GM18502 (cell line): ENCODE measurements around the gene COL6A1.

Experiments
- ATAC-seq: cut with Tn5 transposase; IDR thresholded peaks from one replicate; pipeline ENCODE4 v1.9.1; 2021; ENCODE audit warnings: mild to moderate bottlenecking; ENCODE audit not compliant: unreplicated experiment, poor library complexity

The COL6A1 gene

DNA sequence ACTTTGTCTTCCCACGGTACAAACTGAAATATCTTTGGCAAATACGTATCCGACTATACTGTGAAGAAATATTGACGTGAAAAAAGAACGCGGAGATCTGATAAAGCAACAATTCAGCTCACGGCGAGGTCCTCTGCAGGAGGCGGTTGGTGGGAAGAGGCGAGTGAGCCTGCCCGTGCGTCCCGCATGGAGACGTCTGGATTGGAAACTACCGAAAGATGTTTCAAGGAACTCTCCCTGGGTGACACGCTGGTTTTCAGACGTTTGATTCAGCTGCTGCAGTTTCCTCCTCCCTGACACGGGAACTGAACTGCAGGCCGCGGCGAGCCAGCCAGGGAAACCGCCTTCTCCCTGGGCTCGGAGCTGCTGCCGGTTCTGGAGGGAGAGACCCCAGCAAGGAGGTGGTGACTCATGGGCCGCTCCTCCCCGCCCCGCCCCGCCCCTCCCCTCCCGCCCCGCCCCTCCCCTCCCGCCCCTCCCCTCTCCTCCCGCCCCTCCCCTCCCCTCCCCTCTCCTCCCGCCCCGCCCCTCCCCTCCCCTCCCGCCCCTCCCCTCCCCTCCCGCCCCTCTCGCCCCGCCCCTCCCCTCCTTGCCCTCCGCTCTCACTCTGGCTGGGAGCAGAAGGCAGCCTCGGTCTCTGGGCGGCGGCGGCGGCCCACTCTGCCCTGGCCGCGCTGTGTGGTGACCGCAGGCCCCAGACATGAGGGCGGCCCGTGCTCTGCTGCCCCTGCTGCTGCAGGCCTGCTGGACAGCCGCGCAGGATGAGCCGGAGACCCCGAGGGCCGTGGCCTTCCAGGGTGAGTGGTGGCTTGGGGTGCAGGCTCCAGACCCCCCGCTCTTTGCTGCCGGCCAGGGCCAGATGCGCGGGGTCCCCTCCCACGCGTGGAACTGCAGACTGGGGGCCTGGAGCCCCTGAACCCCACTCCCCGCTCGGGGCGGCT is at the start of gene COL6A1:
TSS of gene COL6A1 (plus strand) at position 620 of the 941 bp plus-strand sequence. CDS start at position 701, 81 bp downstream.
- ATAC-seq: no peak

GRCh38 chr21:45932922-45933502 is 48.6 kb upstream of the COL6A1 start:
- no peak for ATAC-seq

- no peak for ATAC-seq
Observed at GRCh38 chr21:45934085-45934484, 47.5 kb upstream of the COL6A1 start.

GRCh38 chr21:45934554-45934953 is 47.0 kb upstream of the COL6A1 start:
- ATAC-seq: no peak

- ATAC-seq: no peak
Observed at GRCh38 chr21:45935628-45936027, 45.9 kb upstream of the COL6A1 start.

DNA sequence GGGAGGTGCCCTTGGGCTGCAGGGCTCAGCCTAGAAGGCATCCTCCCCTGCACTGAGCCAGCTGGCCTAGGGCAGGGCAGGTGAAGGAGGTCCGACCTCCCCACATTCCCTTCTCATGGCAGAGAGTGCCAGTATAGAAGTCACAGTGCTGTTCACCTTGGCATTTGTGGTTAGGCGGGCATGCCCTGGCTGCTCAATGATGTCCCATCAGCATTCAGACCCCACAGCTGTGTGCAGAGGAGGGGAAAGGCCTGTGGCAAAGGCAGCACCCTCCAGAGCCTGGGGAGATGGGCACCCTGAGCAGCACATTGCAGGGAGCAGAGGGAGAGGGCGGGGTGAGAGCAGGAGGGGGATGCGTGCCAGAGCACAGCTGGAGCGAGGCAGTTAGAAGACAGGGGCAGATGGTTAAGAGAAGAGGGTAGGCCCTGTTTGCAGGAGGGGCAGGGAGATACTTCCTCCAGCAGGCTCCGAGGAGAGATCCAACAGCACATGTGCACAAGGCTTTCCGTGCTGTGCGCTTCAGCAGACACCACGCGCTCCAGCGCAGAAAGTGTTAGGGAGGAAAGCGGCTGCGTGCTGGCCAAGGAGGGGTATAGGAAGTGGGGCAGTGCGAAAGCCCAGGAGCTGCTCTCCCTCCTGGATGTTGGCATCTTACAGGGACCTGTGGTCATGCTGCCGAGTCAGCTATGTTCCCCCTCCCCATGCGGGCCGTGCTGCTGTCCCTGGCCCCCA is 43.7 kb upstream of the COL6A1 start:
- no peak for ATAC-seq

DNA sequence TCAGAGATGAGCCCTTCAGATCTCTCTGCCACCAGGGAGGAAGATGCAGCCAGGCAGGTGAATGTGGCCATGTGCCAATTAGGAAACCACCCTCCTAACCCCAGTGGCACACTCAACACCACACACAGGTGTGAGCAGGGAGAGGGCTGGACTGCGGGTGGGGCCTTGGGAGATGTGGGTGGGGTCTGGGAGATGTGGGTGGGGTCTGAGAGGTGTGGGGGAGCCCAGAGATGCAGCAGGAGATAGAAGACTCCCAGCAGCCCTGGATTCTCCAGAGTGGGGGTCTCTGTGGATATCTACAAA is 43.2 kb upstream of the COL6A1 start:
- no peak for ATAC-seq

- ATAC-seq: no peak
Observed at GRCh38 chr21:45938811-45939520, 42.6 kb upstream of the COL6A1 start.

DNA sequence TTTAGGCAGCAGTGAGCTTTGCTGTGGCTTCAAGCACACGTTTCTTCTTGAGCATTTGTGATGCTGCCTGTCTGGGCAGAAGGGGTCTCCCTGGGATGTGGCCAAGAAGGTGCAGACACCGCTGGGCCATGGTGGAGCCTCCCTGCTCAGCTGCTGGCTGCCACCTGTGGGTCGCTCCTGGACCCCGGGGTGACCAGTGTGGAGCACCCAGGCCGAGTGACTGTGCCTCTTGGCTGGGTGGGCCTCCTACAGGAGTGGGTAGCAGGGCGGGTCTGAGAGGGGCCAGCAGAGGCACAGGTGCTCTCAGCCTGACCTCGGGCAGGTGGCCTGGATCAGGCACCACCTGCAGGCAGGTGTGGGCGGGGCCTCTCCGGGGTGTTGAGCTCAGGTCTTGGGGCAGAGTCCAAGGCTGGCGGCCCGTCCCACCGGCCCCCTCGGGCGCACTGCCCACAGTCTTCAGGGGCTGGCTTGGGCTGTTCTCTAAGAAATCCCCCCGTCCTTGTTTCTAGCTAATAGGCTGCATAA is 42.0 kb upstream of the COL6A1 start:
- no peak for ATAC-seq

- no peak for ATAC-seq
Observed at GRCh38 chr21:45940091-45940490, 41.5 kb upstream of the COL6A1 start.

GRCh38 chr21:45940621-45941337 is 40.8 kb upstream of the COL6A1 start:
- ATAC-seq: no peak

GRCh38 chr21:45941338-45941710 is 40.2 kb upstream of the COL6A1 start:
- ATAC-seq: no peak

GRCh38 chr21:45941717-45942546 is 39.6 kb upstream of the COL6A1 start:
- ATAC-seq: no peak

GRCh38 chr21:45942755-45943629 is 38.6 kb upstream of the COL6A1 start:
- ATAC-seq: no peak

- no peak for ATAC-seq
Observed at GRCh38 chr21:45943630-45944540, 37.7 kb upstream of the COL6A1 start.

- ATAC-seq: no peak
Observed at GRCh38 chr21:45944601-45945000, 37.0 kb upstream of the COL6A1 start.
